Measurements from ENCODE around the gene FXN.

FXN gene

GRCh38 chr9:69140123-69140735, 104.7 kb downstream of the FXN start:
- DNase-seq (ENCODE audit: low read depth in 2 of 2), result no peak

DNA sequence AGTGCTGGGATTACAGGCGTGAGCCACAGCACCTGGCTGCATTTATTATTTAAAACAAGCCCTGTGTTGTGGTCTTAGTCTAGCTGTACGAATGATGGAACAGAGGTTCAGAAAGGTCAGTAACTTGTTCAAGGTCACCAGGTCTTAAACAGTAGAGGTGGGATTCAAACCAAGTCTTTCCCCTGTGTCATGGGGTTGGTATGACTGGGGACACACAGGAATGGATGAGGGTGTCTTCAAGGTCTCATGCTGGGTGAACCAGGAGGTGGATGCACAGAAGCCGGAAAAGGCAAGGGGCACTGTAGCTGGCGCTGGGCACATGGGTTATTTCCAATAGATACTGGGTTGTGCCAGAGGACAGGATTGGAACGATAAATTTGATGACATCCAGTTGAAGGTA, 106.3 kb downstream of the FXN start:
- no peak for DNase-seq (ENCODE audit: low read depth in 2 of 2)

DNA sequence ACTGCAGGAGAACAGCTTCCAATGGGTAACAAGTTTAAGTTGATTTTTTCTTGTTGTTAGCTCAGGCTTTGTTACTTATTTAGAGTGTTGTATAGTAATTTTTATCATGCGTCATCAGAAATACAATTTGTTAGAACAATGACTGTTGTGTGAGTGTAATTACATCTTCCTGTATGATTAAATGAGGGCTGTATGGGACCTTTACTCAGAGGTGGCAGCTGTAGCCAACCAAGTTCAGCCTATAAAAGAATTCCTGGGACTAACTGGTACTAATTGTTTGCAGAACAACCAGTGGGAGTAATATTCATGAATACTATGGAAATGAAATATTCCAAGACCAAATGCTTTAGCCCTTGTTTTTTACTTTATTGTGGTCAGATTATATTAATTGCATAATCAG, 107.7 kb downstream of the FXN start:
- DNase-seq (ENCODE audit: low read depth in 2 of 2), result no peak

DNA sequence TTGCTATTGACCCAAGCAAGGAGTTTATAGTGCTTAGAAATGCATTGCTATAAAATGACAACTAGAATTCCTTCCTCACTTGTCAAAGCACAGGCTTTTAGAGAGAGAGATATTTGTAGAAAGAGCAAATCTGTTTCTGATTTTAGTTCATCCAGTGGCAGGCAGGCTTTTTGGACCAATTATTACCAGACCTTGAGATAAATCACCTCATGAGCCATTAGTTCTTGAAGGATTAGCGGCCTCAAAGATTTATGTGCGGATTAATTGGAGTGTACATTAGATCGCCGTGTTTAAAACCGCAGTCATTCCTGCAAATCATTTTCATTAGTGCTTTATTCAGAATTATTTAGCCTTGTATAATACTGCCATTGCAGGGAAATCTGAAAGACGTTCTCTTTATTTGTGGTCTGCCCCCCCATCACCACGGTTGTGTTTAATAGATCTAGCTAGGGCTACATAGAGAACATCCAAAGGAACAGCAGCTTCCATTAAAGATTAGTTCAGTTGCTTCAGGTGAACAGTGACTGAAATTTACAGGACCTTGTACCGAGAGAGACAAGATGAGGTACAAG, 109.7 kb downstream of the FXN start:
- DNase-seq (ENCODE audit: low read depth in 2 of 2), result peak; percentile 90 to 92

DNA sequence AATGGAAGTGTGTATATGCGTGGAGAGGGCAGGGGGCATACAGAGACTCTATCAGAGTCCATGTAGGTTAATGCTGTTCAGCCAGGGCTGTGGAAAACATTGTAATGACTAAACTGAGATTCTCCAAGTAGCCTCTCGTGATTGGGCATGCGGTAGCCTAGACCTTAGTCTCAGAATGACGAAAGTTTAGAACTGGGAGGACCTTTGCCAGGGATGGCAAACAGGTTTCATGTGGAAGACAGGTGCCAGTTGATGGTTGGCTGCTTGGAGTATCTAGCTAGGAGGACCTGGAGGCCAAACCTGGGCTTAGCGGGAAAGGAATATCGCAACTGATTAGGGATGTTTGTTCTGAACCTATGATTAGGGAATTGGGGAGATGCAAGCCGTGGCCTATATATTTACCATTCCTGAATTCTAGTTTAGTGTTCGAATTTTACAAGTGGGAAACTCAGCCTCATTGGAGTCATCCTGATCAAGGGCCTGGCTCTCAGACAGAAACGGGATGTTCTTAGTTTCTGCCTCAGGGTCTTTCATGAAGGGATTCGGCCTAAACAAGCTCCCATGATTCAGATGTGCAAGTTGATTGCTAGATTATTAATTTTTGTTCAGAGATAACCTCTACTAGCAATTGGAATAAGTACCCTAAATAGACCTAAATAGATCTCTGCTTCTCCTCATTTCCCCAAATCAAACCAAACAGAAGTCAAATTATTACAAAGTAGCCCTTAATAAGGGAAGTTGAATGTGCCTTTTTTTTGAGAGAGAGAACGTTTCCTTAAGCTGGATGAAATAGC, 111.7 kb downstream of the FXN start:
- no peak for DNase-seq (ENCODE audit: low read depth in 2 of 2)

DNA sequence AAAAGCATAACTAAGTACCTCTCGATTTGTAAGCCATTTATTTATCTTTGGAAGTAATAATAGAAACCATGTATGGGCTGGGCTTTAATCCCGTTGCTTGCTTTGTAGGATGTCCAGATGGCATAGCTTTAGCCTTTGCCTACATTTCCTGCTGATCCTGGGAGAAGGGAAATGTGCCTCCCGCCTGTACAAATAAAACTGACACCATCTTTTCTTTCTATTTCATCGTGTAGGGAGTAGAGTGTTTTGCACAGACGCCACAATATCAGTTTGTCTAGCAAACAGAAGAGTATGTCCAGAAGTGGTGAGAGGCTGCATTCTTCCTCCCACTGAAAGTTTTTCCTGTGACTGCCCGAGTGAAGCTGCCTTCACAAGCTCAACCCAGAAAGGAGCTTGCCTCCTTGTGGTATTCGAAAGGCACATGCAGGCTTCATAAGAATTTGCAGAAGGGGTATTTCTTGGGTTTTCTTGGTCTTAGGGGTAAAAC, 113.8 kb downstream of the FXN start:
- DNase-seq (ENCODE audit: low read depth in 2 of 2), result peak in 1 of 2 experiments; percentile 22

Data from fibroblast of skin of left biceps (primary cell).